HCT116 (cell line): ENCODE results near the gene PLAGL2. TPM values are rescaled to one million over a fixed set of nuclear protein-coding genes. Genes with fewer than 3 reads are reported as not detected.

Experiments
- ATAC-seq: fragments of 200-7000 bp; cut with Tn5 transposase; 2 replicates; pipeline ENCODE4 v1.9.1; 2020; ENCODE audit warnings: mild to moderate bottlenecking, moderate library complexity
- BruUV-seq: library from RNA; stranded (reverse); fragments of 400-500 nt; replicated peaks from 2 replicates; lab custom pipeline; 2021; lab: Mats Ljungman, UMichigan
- CTCF ChIA-PET: fragments of 300-600 bp; sonication (Branson Sonifier 250); formaldehyde crosslinking; loops from one replicate; lab custom pipeline; 2021; ENCODE audit warnings: antibody characterized with exemption; lab: Charles Lee
- POLR2A ChIA-PET: fragments of 300-600, 350-600 bp; sonication (Branson Sonifier 250); formaldehyde crosslinking; loops from one replicate; lab custom pipeline; 2021; ENCODE audit warnings: antibody characterized with exemption; lab: Charles Lee
- RAD21 ChIA-PET, 2 experiments: fragments of 300-600 bp; sonication (Branson Sonifier 250); formaldehyde crosslinking; loops; one replicate each; lab custom pipeline; 2023; ENCODE audit warnings: low total read pairs in 2 of 2; ENCODE audit not compliant: uncharacterized antibody in 2 of 2, unreplicated experiment in 2 of 2, low non-redundant PET in 1 of 2; lab: Charles Lee
- DNase-seq: peaks from one replicate; pipeline ENCODE4 v3.0.0-alpha.2; 2010; ENCODE audit warnings: low read depth, low spot score
- H2AFZ ChIP-seq: fragments of 200-600 bp; shearing (Covaris generic), sonication (generic); 2 replicates; pipeline ENCODE4 v1.6.1; 2017; ENCODE audit warnings: low read depth, mixed run types, mixed read lengths, antibody characterized with exemption, low read length; ENCODE audit not compliant: poor library complexity, severe bottlenecking
- H3K27ac ChIP-seq: 2 replicates; pipeline ENCODE4 v1.5.1; 2012; ENCODE audit warnings: low read depth, low read length
- H3K27me3 ChIP-seq: fragments of 200-600 bp; sonication (generic); 2 replicates; pipeline ENCODE4 v1.6.1; 2016; ENCODE audit warnings: mixed run types, low read length, mixed read lengths; ENCODE audit not compliant: insufficient read depth
- H3K36me3 ChIP-seq, 2 experiments: fragments of 200-500 bp in 1 of 2; fragments of 200-600 bp in 1 of 2; sonication (Bioruptor generic) in 1 of 2; sonication (generic) in 1 of 2; 2 replicates each; pipeline versions ENCODE4 v1.5.1 to v1.6.1; 2014 to 2016; ENCODE audit warnings: low read length in 2 of 2, inconsistent platforms in 1 of 2, mixed read lengths in 1 of 2, mixed run types in 1 of 2; ENCODE audit not compliant: insufficient read depth in 2 of 2, control insufficient read depth in 1 of 2
- H3K4me1 ChIP-seq, 2 experiments: fragments of 200-600 bp in 1 of 2; sonication (generic) in 1 of 2; 2 replicates each; pipeline versions ENCODE4 v1.5.1 to v1.6.1; 2012 to 2017; ENCODE audit warnings: low read length in 2 of 2, inconsistent platforms in 1 of 2, mild to moderate bottlenecking in 1 of 2, mixed read lengths in 1 of 2, mixed run types in 1 of 2, moderate library complexity in 1 of 2; ENCODE audit not compliant: insufficient read depth in 2 of 2, control insufficient read depth in 1 of 2
- H3K4me2 ChIP-seq: fragments of 200-600 bp; sonication (generic); 2 replicates; pipeline ENCODE4 v1.6.1; 2017; ENCODE audit warnings: mixed run types, low read length, mixed read lengths
- H3K4me3 ChIP-seq, 2 experiments: fragments of 200-600 bp in 1 of 2; sonication (generic) in 1 of 2; replicated peaks in 1 of 2; 2 replicates each; pipeline ENCODE4 v1.5.1; 2011 to 2016; ENCODE audit warnings: low read length in 2 of 2, control low read depth in 1 of 2, low read depth in 1 of 2, mild to moderate bottlenecking in 1 of 2, mixed read lengths in 1 of 2, mixed run types in 1 of 2
- H3K79me2 ChIP-seq: fragments of 200-600 bp; sonication (generic); 2 replicates; pipeline ENCODE4 v1.6.1; 2017; ENCODE audit warnings: mild to moderate bottlenecking, mixed run types, low read length, moderate library complexity, mixed read lengths; ENCODE audit not compliant: insufficient read depth
- H3K9ac ChIP-seq: fragments of 200-600 bp; sonication (generic); 2 replicates; pipeline ENCODE4 v1.6.1; 2016; ENCODE audit warnings: low read length, mixed read lengths
- H3K9me2 ChIP-seq: fragments of 200-600 bp; sonication (generic), shearing (Covaris generic); 2 replicates; pipeline ENCODE4 v1.6.1; 2017; ENCODE audit warnings: mixed run types, mild to moderate bottlenecking, moderate library complexity; ENCODE audit not compliant: insufficient read depth
- H3K9me3 ChIP-seq, 2 experiments: fragments of 200-500 bp in 1 of 2; fragments of 200-600 bp in 1 of 2; sonication (Bioruptor generic) in 1 of 2; sonication (generic) in 1 of 2; 2 replicates each; pipeline ENCODE4 v1.6.1; 2014 to 2017; ENCODE audit warnings: low read length in 2 of 2, mixed read lengths in 2 of 2, inconsistent platforms in 1 of 2, low read depth in 1 of 2, mild to moderate bottlenecking in 1 of 2, mixed run types in 1 of 2, moderate library complexity in 1 of 2; ENCODE audit not compliant: control insufficient read depth in 1 of 2, insufficient read depth in 1 of 2
- H4K20me1 ChIP-seq: fragments of 200-600 bp; sonication (generic), shearing (Covaris generic); 2 replicates; pipeline ENCODE4 v1.6.1; 2017; ENCODE audit warnings: mixed run types, mild to moderate bottlenecking, moderate library complexity; ENCODE audit not compliant: insufficient read depth
- CBX3 ChIP-seq: IDR thresholded peaks from 2 replicates; pipeline ENCODE4 v1.6.1; 2012; ENCODE audit warnings: low read depth
- CEBPB ChIP-seq: IDR thresholded peaks from 2 replicates; pipeline ENCODE4 v1.6.1; 2012; ENCODE audit warnings: low read depth
- EGR1 ChIP-seq: IDR thresholded peaks from 2 replicates; pipeline ENCODE4 v1.6.1; 2012; ENCODE audit warnings: low read depth
- FOSL1 ChIP-seq: IDR thresholded peaks from 2 replicates; pipeline ENCODE4 v1.6.1; 2012; ENCODE audit warnings: low read depth
- JUND ChIP-seq: IDR thresholded peaks from 2 replicates; pipeline ENCODE4 v1.6.1; 2012
- POLR2AphosphoS5 ChIP-seq: IDR thresholded peaks from 2 replicates; pipeline ENCODE4 v1.6.1; 2011; ENCODE audit warnings: mild to moderate bottlenecking, low read depth, low read length, moderate library complexity
- RAD21 ChIP-seq: IDR thresholded peaks from 2 replicates; pipeline ENCODE4 v1.6.1; 2012; ENCODE audit warnings: low read depth, mild to moderate bottlenecking
- SIN3A ChIP-seq: IDR thresholded peaks from 2 replicates; pipeline ENCODE4 v1.6.1; 2012; ENCODE audit warnings: low read depth
- SP1 ChIP-seq: IDR thresholded peaks from 2 replicates; pipeline ENCODE4 v1.6.1; 2012; ENCODE audit warnings: low read depth
- SRF ChIP-seq: IDR thresholded peaks from 2 replicates; pipeline ENCODE4 v1.6.1; 2012; ENCODE audit warnings: low read depth
- TCF7L2 ChIP-seq: IDR thresholded peaks from 2 replicates; pipeline ENCODE4 v1.7.0; 2011; ENCODE audit warnings: borderline replicate concordance, inconsistent platforms; ENCODE audit not compliant: insufficient read depth, insufficient read length; ENCODE audit errors: extremely low read depth
- YY1 ChIP-seq: IDR thresholded peaks from 2 replicates; pipeline ENCODE4 v1.6.1; 2011; ENCODE audit warnings: low read length, low read depth, moderate library complexity, mild to moderate bottlenecking; ENCODE audit not compliant: insufficient replicate concordance; ENCODE audit errors: extremely low read depth
- ZFX ChIP-seq: fragments of 450-650 bp; IDR thresholded peaks from 2 replicates; pipeline ENCODE4 v1.6.1; 2017
- intact Hi-C: fragments of 100-400 bp; cut with micrococcal nuclease; formaldehyde crosslinking; loops from 2 replicates; pipeline ENCODE4 v1.10.0; 2022
- total RNA-seq: library from RNA; stranded (reverse); gene quantifications from one replicate; pipeline ENCODE4 v1.2.1, GENCODE V29; 2021; ENCODE audit not compliant: unreplicated experiment
- TF ChIP-seq, protein P1 (sequence below): IDR thresholded peaks from 2 replicates; pipeline ENCODE4 v1.6.1; 2011; ENCODE audit warnings: mild to moderate bottlenecking, low read length, moderate library complexity; ENCODE audit not compliant: insufficient replicate concordance; ENCODE audit errors: extremely low read depth
- TF ChIP-seq, protein P2 (sequence below): IDR thresholded peaks from 2 replicates; pipeline ENCODE4 v1.6.1; 2012; ENCODE audit warnings: low read depth
- TF ChIP-seq, protein P3 (sequence below), 3 experiments: fragments of 200-600 bp in 1 of 3; sonication (generic) in 1 of 3; IDR thresholded peaks in 2 of 3; conservative IDR thresholded peaks in 1 of 3; 2 replicates each; pipeline ENCODE4 v1.5.1; 2012 to 2017; ENCODE audit warnings: low read depth in 2 of 3, low read length in 2 of 3, antibody characterized with exemption in 1 of 3, borderline replicate concordance in 1 of 3, control low read depth in 1 of 3, mild to moderate bottlenecking in 1 of 3, mixed read lengths in 1 of 3, mixed run types in 1 of 3, moderate library complexity in 1 of 3; ENCODE audit not compliant: insufficient read depth in 1 of 3
- TF ChIP-seq, protein P4 (sequence below): IDR thresholded peaks from 2 replicates; pipeline ENCODE4 v1.6.1; 2012
- TF ChIP-seq, protein P5 (sequence below): IDR thresholded peaks from 2 replicates; pipeline ENCODE4 v1.6.1; 2012

Gene PLAGL2
- total RNA-seq, 1 experiment from 2014 or later = 18.3 TPM

DNA sequence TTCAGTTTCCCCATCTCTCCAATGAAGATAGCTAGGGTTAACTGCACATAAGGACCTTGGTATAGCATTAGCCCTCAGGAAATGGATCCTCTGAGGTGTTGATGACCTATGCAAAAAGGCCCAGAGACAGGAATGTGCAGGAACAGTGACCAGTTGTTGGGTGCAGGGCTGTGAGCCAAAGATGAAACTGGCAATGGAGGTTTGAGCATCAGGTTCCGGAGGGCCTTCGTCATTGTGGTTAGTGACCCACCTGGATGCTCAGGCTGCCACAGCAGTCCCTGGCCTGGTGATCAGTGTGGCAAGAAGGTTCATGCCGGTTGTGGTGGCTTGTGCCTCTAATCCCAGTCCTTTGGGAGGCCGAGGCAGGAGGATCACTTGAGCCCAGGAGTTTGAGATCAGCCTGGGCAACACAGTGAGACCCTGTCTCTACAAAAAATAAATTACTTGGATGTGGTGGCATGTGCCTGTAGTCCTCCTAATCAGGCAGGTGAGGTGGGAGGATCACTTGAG, 54.3 kb downstream of the PLAGL2 start:
- no peaks in the 10 kb centered on the region for H3K4me1 ChIP-seq
- no peak overlapping the region for H3K4me3 ChIP-seq
- no peak overlapping the region for H2AFZ ChIP-seq
- ChIA-PET RAD21 (interaction anchor here in 1 of 2 experiments (0.9 kb wide), 1 partner anchor 24 kb away, joined by 4 read pairs; no protein-coding TSS in a partner anchor), POLR2A (no interaction called here), CTCF (no interaction called here)
- DNase-seq (no peak), ATAC-seq (no peak)
- no peak overlapping the region for H3K9ac ChIP-seq
- H3K36me3 ChIP-seq = peaks cover 28% of the 10 kb centered on the region in 2 experiments
- no peaks in the 10 kb centered on the region for H3K9me3 ChIP-seq
- no peaks in the 10 kb centered on the region for H4K20me1 ChIP-seq
- no peaks in the 10 kb centered on the region for H3K27me3 ChIP-seq
- H3K9me2 ChIP-seq = no peaks in the 10 kb centered on the region
- no peaks in the 10 kb centered on the region for H3K79me2 ChIP-seq
- TF ChIP-seq CBX3 = no peak
- TF ChIP-seq, protein P1, sequence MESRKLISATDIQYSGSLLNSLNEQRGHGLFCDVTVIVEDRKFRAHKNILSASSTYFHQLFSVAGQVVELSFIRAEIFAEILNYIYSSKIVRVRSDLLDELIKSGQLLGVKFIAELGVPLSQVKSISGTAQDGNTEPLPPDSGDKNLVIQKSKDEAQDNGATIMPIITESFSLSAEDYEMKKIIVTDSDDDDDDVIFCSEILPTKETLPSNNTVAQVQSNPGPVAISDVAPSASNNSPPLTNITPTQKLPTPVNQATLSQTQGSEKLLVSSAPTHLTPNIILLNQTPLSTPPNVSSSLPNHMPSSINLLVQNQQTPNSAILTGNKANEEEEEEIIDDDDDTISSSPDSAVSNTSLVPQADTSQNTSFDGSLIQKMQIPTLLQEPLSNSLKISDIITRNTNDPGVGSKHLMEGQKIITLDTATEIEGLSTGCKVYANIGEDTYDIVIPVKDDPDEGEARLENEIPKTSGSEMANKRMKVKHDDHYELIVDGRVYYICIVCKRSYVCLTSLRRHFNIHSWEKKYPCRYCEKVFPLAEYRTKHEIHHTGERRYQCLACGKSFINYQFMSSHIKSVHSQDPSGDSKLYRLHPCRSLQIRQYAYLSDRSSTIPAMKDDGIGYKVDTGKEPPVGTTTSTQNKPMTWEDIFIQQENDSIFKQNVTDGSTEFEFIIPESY = no peak
- TF ChIP-seq, protein P2, sequence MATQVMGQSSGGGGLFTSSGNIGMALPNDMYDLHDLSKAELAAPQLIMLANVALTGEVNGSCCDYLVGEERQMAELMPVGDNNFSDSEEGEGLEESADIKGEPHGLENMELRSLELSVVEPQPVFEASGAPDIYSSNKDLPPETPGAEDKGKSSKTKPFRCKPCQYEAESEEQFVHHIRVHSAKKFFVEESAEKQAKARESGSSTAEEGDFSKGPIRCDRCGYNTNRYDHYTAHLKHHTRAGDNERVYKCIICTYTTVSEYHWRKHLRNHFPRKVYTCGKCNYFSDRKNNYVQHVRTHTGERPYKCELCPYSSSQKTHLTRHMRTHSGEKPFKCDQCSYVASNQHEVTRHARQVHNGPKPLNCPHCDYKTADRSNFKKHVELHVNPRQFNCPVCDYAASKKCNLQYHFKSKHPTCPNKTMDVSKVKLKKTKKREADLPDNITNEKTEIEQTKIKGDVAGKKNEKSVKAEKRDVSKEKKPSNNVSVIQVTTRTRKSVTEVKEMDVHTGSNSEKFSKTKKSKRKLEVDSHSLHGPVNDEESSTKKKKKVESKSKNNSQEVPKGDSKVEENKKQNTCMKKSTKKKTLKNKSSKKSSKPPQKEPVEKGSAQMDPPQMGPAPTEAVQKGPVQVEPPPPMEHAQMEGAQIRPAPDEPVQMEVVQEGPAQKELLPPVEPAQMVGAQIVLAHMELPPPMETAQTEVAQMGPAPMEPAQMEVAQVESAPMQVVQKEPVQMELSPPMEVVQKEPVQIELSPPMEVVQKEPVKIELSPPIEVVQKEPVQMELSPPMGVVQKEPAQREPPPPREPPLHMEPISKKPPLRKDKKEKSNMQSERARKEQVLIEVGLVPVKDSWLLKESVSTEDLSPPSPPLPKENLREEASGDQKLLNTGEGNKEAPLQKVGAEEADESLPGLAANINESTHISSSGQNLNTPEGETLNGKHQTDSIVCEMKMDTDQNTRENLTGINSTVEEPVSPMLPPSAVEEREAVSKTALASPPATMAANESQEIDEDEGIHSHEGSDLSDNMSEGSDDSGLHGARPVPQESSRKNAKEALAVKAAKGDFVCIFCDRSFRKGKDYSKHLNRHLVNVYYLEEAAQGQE = no peak
- TF ChIP-seq TCF7L2 = no peak
- TF ChIP-seq YY1 = no peak
- no peak for TF ChIP-seq EGR1
- no peak for TF ChIP-seq JUND
- no peak for TF ChIP-seq RAD21
- no peak for TF ChIP-seq SP1
- TF ChIP-seq ZFX = no peak
- no peak for TF ChIP-seq SIN3A
- TF ChIP-seq SRF = no peak
- TF ChIP-seq FOSL1 = no peak
- TF ChIP-seq, protein P3, sequence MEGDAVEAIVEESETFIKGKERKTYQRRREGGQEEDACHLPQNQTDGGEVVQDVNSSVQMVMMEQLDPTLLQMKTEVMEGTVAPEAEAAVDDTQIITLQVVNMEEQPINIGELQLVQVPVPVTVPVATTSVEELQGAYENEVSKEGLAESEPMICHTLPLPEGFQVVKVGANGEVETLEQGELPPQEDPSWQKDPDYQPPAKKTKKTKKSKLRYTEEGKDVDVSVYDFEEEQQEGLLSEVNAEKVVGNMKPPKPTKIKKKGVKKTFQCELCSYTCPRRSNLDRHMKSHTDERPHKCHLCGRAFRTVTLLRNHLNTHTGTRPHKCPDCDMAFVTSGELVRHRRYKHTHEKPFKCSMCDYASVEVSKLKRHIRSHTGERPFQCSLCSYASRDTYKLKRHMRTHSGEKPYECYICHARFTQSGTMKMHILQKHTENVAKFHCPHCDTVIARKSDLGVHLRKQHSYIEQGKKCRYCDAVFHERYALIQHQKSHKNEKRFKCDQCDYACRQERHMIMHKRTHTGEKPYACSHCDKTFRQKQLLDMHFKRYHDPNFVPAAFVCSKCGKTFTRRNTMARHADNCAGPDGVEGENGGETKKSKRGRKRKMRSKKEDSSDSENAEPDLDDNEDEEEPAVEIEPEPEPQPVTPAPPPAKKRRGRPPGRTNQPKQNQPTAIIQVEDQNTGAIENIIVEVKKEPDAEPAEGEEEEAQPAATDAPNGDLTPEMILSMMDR (IDR thresholded peaks at IDR 0.05 in 2 of 3, conservative IDR thresholded peaks at IDR 0.05 in 1 of 3; ENCODE audit: borderline replicate concordance in 1 of 3, insufficient read depth in 1 of 3, low read depth in 2 of 3, low read length in 2 of 3) = no peak
- no peak for TF ChIP-seq POLR2AphosphoS5
- TF ChIP-seq, protein P4, sequence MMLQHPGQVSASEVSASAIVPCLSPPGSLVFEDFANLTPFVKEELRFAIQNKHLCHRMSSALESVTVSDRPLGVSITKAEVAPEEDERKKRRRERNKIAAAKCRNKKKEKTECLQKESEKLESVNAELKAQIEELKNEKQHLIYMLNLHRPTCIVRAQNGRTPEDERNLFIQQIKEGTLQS = no peak
- TF ChIP-seq, protein P5, sequence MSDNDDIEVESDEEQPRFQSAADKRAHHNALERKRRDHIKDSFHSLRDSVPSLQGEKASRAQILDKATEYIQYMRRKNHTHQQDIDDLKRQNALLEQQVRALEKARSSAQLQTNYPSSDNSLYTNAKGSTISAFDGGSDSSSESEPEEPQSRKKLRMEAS = no peak
- no peak for TF ChIP-seq CEBPB
- no TSS peak for BruUV-seq
- H3K4me2 ChIP-seq = no peak overlapping the region
- intact Hi-C loops = loop anchor here (10.0 kb wide), 1 partner anchor 62 kb away; no protein-coding TSS in a partner anchor
- no peak overlapping the region for H3K27ac ChIP-seq
